H9 (cell line): ENCODE results near the gene RPL27A. TPM values are rescaled to one million over a fixed set of nuclear protein-coding genes. Genes with fewer than 3 reads are reported as not detected.

ENCODE experiments used
- DNase-seq: peaks from one replicate; pipeline ENCODE4 v3.0.0-alpha.2; 2017
- H2AFZ ChIP-seq: one replicate; pipeline ENCODE4 v1.6.1; 2013; ENCODE audit warnings: mild to moderate bottlenecking, low read length, control low read depth, moderate library complexity
- H2AK5ac ChIP-seq: 2 replicates; pipeline ENCODE4 v1.6.1; 2013; ENCODE audit warnings: low read length, control low read depth, mixed read lengths; ENCODE audit not compliant: insufficient read length
- H2BK120ac ChIP-seq: one replicate; pipeline ENCODE4 v1.6.1; 2013; ENCODE audit warnings: low read depth, mild to moderate bottlenecking, low read length, control low read depth, inconsistent platforms; ENCODE audit not compliant: poor library complexity, severe bottlenecking
- H2BK12ac ChIP-seq: 2 replicates; pipeline ENCODE4 v1.6.1; 2013; ENCODE audit warnings: low read length, control low read depth, mixed read lengths, low read depth; ENCODE audit not compliant: insufficient read length
- H2BK15ac ChIP-seq: 2 replicates; pipeline ENCODE4 v1.6.1; 2013; ENCODE audit warnings: low read depth, low read length, control low read depth
- H2BK20ac ChIP-seq: one replicate; pipeline ENCODE4 v1.6.1; 2013; ENCODE audit warnings: low read depth, mild to moderate bottlenecking, low read length, control low read depth, inconsistent platforms; ENCODE audit not compliant: poor library complexity, severe bottlenecking
- H2BK5ac ChIP-seq: 2 replicates; pipeline ENCODE4 v1.6.1; 2013; ENCODE audit warnings: low read length, control low read depth, mixed read lengths; ENCODE audit not compliant: insufficient read length
- H3K14ac ChIP-seq: 2 replicates; pipeline ENCODE4 v1.6.1; 2013; ENCODE audit warnings: low read length, control low read depth; ENCODE audit not compliant: insufficient read depth
- H3K18ac ChIP-seq: 2 replicates; pipeline ENCODE4 v1.6.1; 2013; ENCODE audit warnings: low read depth, mild to moderate bottlenecking, mixed read lengths, low read length, control low read depth; ENCODE audit not compliant: insufficient read length
- H3K23ac ChIP-seq: 2 replicates; pipeline ENCODE4 v1.6.1; 2013; ENCODE audit warnings: low read length, control low read depth, mixed read lengths, low read depth; ENCODE audit not compliant: insufficient read length
- H3K23me2 ChIP-seq: 2 replicates; pipeline ENCODE4 v1.6.1; 2013; ENCODE audit warnings: low read depth, mild to moderate bottlenecking, mixed read lengths, low read length, control low read depth; ENCODE audit not compliant: insufficient read length, poor library complexity, severe bottlenecking
- H3K27ac ChIP-seq: 2 replicates; pipeline ENCODE4 v1.5.1; 2013; ENCODE audit warnings: low read length, control low read depth, mixed read lengths, low read depth; ENCODE audit not compliant: insufficient read length
- H3K27me3 ChIP-seq: 2 replicates; pipeline ENCODE4 v1.6.1; 2013; ENCODE audit warnings: low read length, control low read depth, inconsistent platforms; ENCODE audit not compliant: insufficient read depth
- H3K4ac ChIP-seq: 2 replicates; pipeline ENCODE4 v1.6.1; 2013; ENCODE audit warnings: low read depth, mild to moderate bottlenecking, control low read depth, inconsistent platforms, low read length, moderate library complexity
- H3K4me1 ChIP-seq: 2 replicates; pipeline ENCODE4 v1.6.1; 2013; ENCODE audit warnings: low read length, control low read depth, inconsistent platforms; ENCODE audit not compliant: insufficient read depth
- H3K4me2 ChIP-seq: 2 replicates; pipeline ENCODE4 v1.6.1; 2013; ENCODE audit warnings: low read length, control low read depth, mixed read lengths; ENCODE audit not compliant: insufficient read length, insufficient read depth
- H3K56ac ChIP-seq: 2 replicates; pipeline ENCODE4 v1.6.1; 2013; ENCODE audit warnings: low read depth, mild to moderate bottlenecking, mixed read lengths, low read length, control low read depth; ENCODE audit not compliant: insufficient read length
- H3K79me1 ChIP-seq: 2 replicates; pipeline ENCODE4 v1.6.1; 2013; ENCODE audit warnings: low read depth, mild to moderate bottlenecking, moderate library complexity, low read length, control low read depth, inconsistent platforms; ENCODE audit not compliant: insufficient read depth, poor library complexity, severe bottlenecking
- H3K79me2 ChIP-seq: 2 replicates; pipeline ENCODE4 v1.6.1; 2013; ENCODE audit warnings: low read length, control low read depth, inconsistent platforms; ENCODE audit not compliant: insufficient read depth
- H3K9ac ChIP-seq: 2 replicates; pipeline ENCODE4 v1.6.1; 2013; ENCODE audit warnings: low read length, control low read depth, mixed read lengths; ENCODE audit not compliant: insufficient read length; ENCODE audit errors: extremely low read depth
- H3K9me3 ChIP-seq: one replicate; pipeline ENCODE4 v1.6.1; 2013; ENCODE audit warnings: low read depth, low read length, inconsistent platforms; ENCODE audit not compliant: control insufficient read depth
- H3T11ph ChIP-seq: one replicate; pipeline ENCODE4 v1.6.1; 2013; ENCODE audit warnings: mild to moderate bottlenecking, low read length, control low read depth, inconsistent platforms
- H4K20me1 ChIP-seq: one replicate; pipeline ENCODE4 v1.6.1; 2013; ENCODE audit not compliant: control insufficient read depth, insufficient read length, insufficient read depth
- H4K5ac ChIP-seq: 2 replicates; pipeline ENCODE4 v1.6.1; 2013; ENCODE audit warnings: low read depth, mild to moderate bottlenecking, mixed read lengths, low read length, control low read depth; ENCODE audit not compliant: insufficient read length
- H4K8ac ChIP-seq: replicated peaks from 2 replicates; pipeline ENCODE4 v1.6.1; 2013; ENCODE audit warnings: low read length, control low read depth, mixed read lengths, low read depth; ENCODE audit not compliant: insufficient read length
- H4K91ac ChIP-seq: 2 replicates; pipeline ENCODE4 v1.6.1; 2013; ENCODE audit warnings: low read depth, mild to moderate bottlenecking, moderate library complexity, mixed read lengths, low read length, control low read depth; ENCODE audit not compliant: insufficient read length
- H3K27ac Mint-ChIP-seq, 3 experiments: 2 replicates in 2 of 3; 3 replicates in 1 of 3; pipeline ENCODE4 v1.8.0; 2020 to 2021; ENCODE audit warnings: mixed read lengths in 3 of 3, mild to moderate bottlenecking in 1 of 3, moderate library complexity in 1 of 3
- H3K27me3 Mint-ChIP-seq: 2 replicates; pipeline ENCODE4 v1.8.0; 2021; ENCODE audit warnings: low read depth, mild to moderate bottlenecking, moderate library complexity, mixed read lengths
- H3K36me3 Mint-ChIP-seq, 3 experiments: 2 replicates in 2 of 3; 3 replicates in 1 of 3; pipeline ENCODE4 v1.8.0; 2020 to 2021; ENCODE audit warnings: low read depth in 3 of 3, mixed read lengths in 3 of 3; ENCODE audit not compliant: insufficient read depth in 1 of 3
- H3K4me1 Mint-ChIP-seq, 2 experiments: 2 replicates each; pipeline ENCODE4 v1.8.0; 2020; ENCODE audit warnings: mixed read lengths in 2 of 2
- H3K4me3 Mint-ChIP-seq, 2 experiments: 2 replicates in 1 of 2; 3 replicates in 1 of 2; pipeline ENCODE4 v1.8.0; 2020 to 2021; ENCODE audit warnings: mild to moderate bottlenecking in 2 of 2, mixed read lengths in 2 of 2, moderate library complexity in 1 of 2
- H3K9me3 Mint-ChIP-seq, 2 experiments: 2 replicates in 1 of 2; 3 replicates in 1 of 2; pipeline ENCODE4 v1.8.0; 2020; ENCODE audit warnings: mild to moderate bottlenecking in 2 of 2, mixed read lengths in 2 of 2, moderate library complexity in 1 of 2
- WGBS: extraction: QIAGEN DNeasy Blood & Tissue Kit; methylation state at CpG from one replicate; pipeline ENCODE4 v1.1.7; 2013; ENCODE audit warnings: missing lambda C conversion rate, low lambda C conversion rate, mixed read lengths; ENCODE audit not compliant: insufficient read length; ENCODE audit errors: extremely low coverage; 5-methylcytosine and 5-hydroxymethylcytosine counted together
- total RNA-seq: library from RNA; stranded (reverse); gene quantifications from 2 replicates; pipeline ENCODE4 v1.2.1, GENCODE V29; 2021
- TF ChIP-seq, protein P1 (sequence below): fragments of 200-600 bp; sonication (generic); conservative IDR thresholded peaks from 3 replicates; pipeline ENCODE4 v1.8.0; 2021; ENCODE audit warnings: antibody characterized with exemption, mild to moderate bottlenecking

Gene RPL27A
- total RNA-seq, 1 experiment from 2014 or later = 1,152 TPM

DNA sequence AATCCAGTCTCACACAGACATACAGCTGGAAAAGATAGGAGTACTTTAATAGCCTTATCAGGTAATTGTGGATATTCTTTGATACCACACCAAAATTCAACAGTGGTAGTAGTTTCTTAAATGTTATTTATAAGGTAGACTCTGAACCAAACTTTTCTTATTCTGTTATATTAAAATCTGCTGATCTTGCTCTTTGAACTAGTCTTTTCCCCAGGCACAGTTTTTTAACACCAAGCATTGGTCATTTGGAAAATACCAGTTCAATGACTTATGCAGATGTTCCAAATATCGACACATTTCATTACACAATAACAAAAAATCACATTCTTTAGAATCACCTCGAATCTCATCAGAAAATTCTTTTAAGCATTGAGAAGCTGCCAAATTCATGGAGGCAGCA, 7.7 kb upstream of the RPL27A start:
- Histone ChIP-seq H2BK120ac (no peak overlapping the region), H2BK15ac (no peak overlapping the region), H3K14ac (no peak overlapping the region), H2AFZ (no peak overlapping the region), H3K79me1 (no peaks in the 10 kb centered on the region), H2BK12ac (no peak overlapping the region), H3T11ph (no peak overlapping the region), H3K79me2 (no peaks in the 10 kb centered on the region), H4K91ac (no peak overlapping the region), H3K27ac (no peak overlapping the region), H4K8ac (no peak overlapping the region), H3K18ac (no peak overlapping the region), H3K9me3 (no peaks in the 10 kb centered on the region), H3K23ac (no peak overlapping the region), H4K20me1 (no peaks in the 10 kb centered on the region), H3K4me1 (peaks cover 9% of the 10 kb centered on the region; the same call in 1 of the 2 replicates), H3K27me3 (no peaks in the 10 kb centered on the region), H3K4me2 (no peak overlapping the region), H3K56ac (no peak overlapping the region), H3K23me2 (no peaks in the 10 kb centered on the region), H2BK20ac (no peak overlapping the region), H3K4ac (no peak overlapping the region), H4K5ac (no peak overlapping the region), H2BK5ac (no peak overlapping the region), H2AK5ac (no peak overlapping the region), H3K9ac (no peak overlapping the region)
- no peak overlapping the region for H3K4me3 Mint-ChIP-seq
- no peak overlapping the region for H3K27ac Mint-ChIP-seq
- TF ChIP-seq, protein P1, sequence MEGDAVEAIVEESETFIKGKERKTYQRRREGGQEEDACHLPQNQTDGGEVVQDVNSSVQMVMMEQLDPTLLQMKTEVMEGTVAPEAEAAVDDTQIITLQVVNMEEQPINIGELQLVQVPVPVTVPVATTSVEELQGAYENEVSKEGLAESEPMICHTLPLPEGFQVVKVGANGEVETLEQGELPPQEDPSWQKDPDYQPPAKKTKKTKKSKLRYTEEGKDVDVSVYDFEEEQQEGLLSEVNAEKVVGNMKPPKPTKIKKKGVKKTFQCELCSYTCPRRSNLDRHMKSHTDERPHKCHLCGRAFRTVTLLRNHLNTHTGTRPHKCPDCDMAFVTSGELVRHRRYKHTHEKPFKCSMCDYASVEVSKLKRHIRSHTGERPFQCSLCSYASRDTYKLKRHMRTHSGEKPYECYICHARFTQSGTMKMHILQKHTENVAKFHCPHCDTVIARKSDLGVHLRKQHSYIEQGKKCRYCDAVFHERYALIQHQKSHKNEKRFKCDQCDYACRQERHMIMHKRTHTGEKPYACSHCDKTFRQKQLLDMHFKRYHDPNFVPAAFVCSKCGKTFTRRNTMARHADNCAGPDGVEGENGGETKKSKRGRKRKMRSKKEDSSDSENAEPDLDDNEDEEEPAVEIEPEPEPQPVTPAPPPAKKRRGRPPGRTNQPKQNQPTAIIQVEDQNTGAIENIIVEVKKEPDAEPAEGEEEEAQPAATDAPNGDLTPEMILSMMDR = no peak
- WGBS = 100% methylated on average over 1 of the region's 2 CpGs
- H3K4me1 Mint-ChIP-seq = peaks cover 35 to 37% of the 10 kb centered on the region in 2 experiments
- DNase-seq = no peak
- H3K27me3 Mint-ChIP-seq = no peaks in the 10 kb centered on the region
- H3K36me3 Mint-ChIP-seq = no peaks in the 10 kb centered on the region
- H3K9me3 Mint-ChIP-seq = no peaks in the 10 kb centered on the region
